CD8-positive, alpha-beta memory T cell (primary cell): Measurements from ENCODE around the gene AP3S2. TPM values are rescaled to one million over a fixed set of nuclear protein-coding genes. Genes with fewer than 3 reads are reported as not detected.

ENCODE experiments used
- CTCF ChIA-PET: fragments of 350-600 bp; sonication (Branson Sonifier 250); formaldehyde crosslinking; loops from one replicate; lab custom pipeline; 2021; ENCODE audit warnings: antibody characterized with exemption; lab: Charles Lee
- POLR2A ChIA-PET: fragments of 350-600 bp; sonication (Branson Sonifier 250); formaldehyde crosslinking; loops from one replicate; lab custom pipeline; 2021; ENCODE audit warnings: antibody characterized with exemption; lab: Charles Lee
- DNase-seq, 5 donors: peaks; one replicate each; pipeline versions ENCODE4 v3.0.0 to v3.0.0-alpha.2; 2020 to 2022; ENCODE audit warnings: mixed read lengths in 1 of 5
- H3K27ac ChIP-seq: one replicate; pipeline ENCODE4 v1.7.0; 2013; ENCODE audit warnings: low read depth, mild to moderate bottlenecking, low read length, moderate library complexity
- H3K27me3 ChIP-seq: 2 replicates; pipeline ENCODE4 v1.7.0; 2013; ENCODE audit warnings: low read length, mild to moderate bottlenecking; ENCODE audit not compliant: insufficient read depth, poor library complexity, severe bottlenecking
- H3K36me3 ChIP-seq: 2 replicates; pipeline ENCODE4 v1.7.0; 2013; ENCODE audit warnings: mild to moderate bottlenecking, low read length, moderate library complexity; ENCODE audit not compliant: insufficient read depth
- H3K4me1 ChIP-seq: 2 replicates; pipeline ENCODE4 v1.7.0; 2013; ENCODE audit warnings: mild to moderate bottlenecking, low read length, moderate library complexity; ENCODE audit not compliant: insufficient read depth
- H3K4me3 ChIP-seq: 2 replicates; pipeline ENCODE4 v1.7.0; 2013; ENCODE audit warnings: mild to moderate bottlenecking, low read length
- H3K9me3 ChIP-seq: 2 replicates; pipeline ENCODE4 v1.7.0; 2013; ENCODE audit warnings: mild to moderate bottlenecking, low read length
- H3K27ac Mint-ChIP-seq, 8 donors: one replicate each; pipeline ENCODE4 v1.8.0; 2020 to 2021; ENCODE audit warnings: mixed read lengths in 8 of 8, mild to moderate bottlenecking in 6 of 8, inconsistent platforms in 3 of 8, moderate library complexity in 3 of 8
- H3K27me3 Mint-ChIP-seq, 2 donors: one replicate each; pipeline ENCODE4 v1.8.0; 2020 to 2021; ENCODE audit warnings: mixed read lengths in 2 of 2, mild to moderate bottlenecking in 1 of 2, moderate library complexity in 1 of 2
- H3K36me3 Mint-ChIP-seq, 3 donors: one replicate each; pipeline ENCODE4 v1.8.0; 2020 to 2021; ENCODE audit warnings: mixed read lengths in 3 of 3, inconsistent platforms in 1 of 3, mild to moderate bottlenecking in 1 of 3
- H3K4me1 Mint-ChIP-seq, 3 donors: one replicate each; pipeline ENCODE4 v1.8.0; 2020 to 2021; ENCODE audit warnings: mixed read lengths in 3 of 3, inconsistent platforms in 1 of 3, mild to moderate bottlenecking in 1 of 3
- H3K4me3 Mint-ChIP-seq, 7 donors: one replicate each; pipeline ENCODE4 v1.8.0; 2020 to 2021; ENCODE audit warnings: mixed read lengths in 7 of 7, mild to moderate bottlenecking in 6 of 7, moderate library complexity in 4 of 7, inconsistent platforms in 2 of 7
- H3K9me3 Mint-ChIP-seq, 5 donors: one replicate each; pipeline ENCODE4 v1.8.0; 2020 to 2022; ENCODE audit warnings: mixed read lengths in 5 of 5, mild to moderate bottlenecking in 3 of 5, moderate library complexity in 2 of 5, inconsistent platforms in 1 of 5
- polyA plus RNA-seq: library from polyadenylated mRNA; unstranded; fragments of 300-500 nt; fragmentation: Illumina TruSeq; gene quantifications from one replicate; pipeline ENCODE4 v1.2.3, GENCODE V29; 2021
- total RNA-seq, 2 experiments: library from RNA; stranded (reverse); gene quantifications; one replicate each; pipeline ENCODE4 v1.2.3, GENCODE V29; 2021

Gene AP3S2
- total and polyA plus RNA-seq, 3 experiments from 2014 or later, result 23.5 to 35.8 (median 24.5) TPM

- Histone ChIP-seq H3K36me3 (no peaks in the 10 kb centered on the region), H3K9me3 (no peaks in the 10 kb centered on the region), H3K4me3 (no peak overlapping the region), H3K27me3 (peaks cover 7% of the 10 kb centered on the region), H3K27ac (no peak overlapping the region), H3K4me1 (no peaks in the 10 kb centered on the region)
- DNase-seq, result no peak
- no peak overlapping the region for H3K4me3 Mint-ChIP-seq
- H3K36me3 Mint-ChIP-seq, result no peaks in the 10 kb centered on the region
- H3K4me1 Mint-ChIP-seq, result peaks cover 0 to 11% (median 1%) of the 10 kb centered on the region in 3 donors
- peaks cover 30 to 59% of the 10 kb centered on the region in 2 donors for H3K27me3 Mint-ChIP-seq
- H3K27ac Mint-ChIP-seq, result no peak overlapping the region
- no peaks in the 10 kb centered on the region for H3K9me3 Mint-ChIP-seq
- ChIA-PET POLR2A (no interaction called here), CTCF (interaction anchor here (1.2 kb wide), 1 partner anchor 170 kb away, joined by 3 read pairs; no protein-coding TSS in a partner anchor)
Observed at GRCh38 chr15:89909611-89910010, 15.8 kb upstream of the AP3S2 start.

DNA sequence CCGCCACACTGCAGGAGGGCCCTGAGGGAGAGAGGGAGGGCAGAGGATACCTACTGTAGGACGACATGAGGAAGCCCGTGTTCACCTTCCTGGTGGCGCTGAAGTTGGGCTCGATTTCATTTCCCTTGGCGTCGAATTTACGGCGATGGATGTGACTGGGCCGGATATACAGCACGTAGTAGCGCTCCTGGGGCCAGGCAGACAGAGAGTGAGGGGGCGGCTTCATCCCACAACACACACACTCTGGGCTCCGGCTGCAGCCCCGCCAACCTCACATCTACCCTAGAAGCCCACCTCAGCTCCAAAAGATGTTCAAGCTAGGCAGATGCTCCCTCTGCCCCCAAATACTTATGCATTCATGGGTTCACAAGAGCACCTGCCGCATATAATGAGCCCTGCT, 14.4 kb upstream of the AP3S2 start:
- no peak overlapping the region for H3K4me3 ChIP-seq
- no peak overlapping the region for H3K4me3 Mint-ChIP-seq
- no peaks in the 10 kb centered on the region for H3K36me3 Mint-ChIP-seq
- no peak for DNase-seq
- no peak overlapping the region for H3K27ac ChIP-seq
- POLR2A ChIA-PET, result no interaction called here
- no peaks in the 10 kb centered on the region for H3K9me3 ChIP-seq
- CTCF ChIA-PET, result no interaction called here
- no peaks in the 10 kb centered on the region for H3K9me3 Mint-ChIP-seq
- H3K27ac Mint-ChIP-seq, result peak overlapping the region in 1 of 8 donors; percentile 61
- peaks cover 26 to 54% of the 10 kb centered on the region in 2 donors for H3K27me3 Mint-ChIP-seq
- H3K36me3 ChIP-seq, result no peaks in the 10 kb centered on the region
- peaks cover 4% of the 10 kb centered on the region for H3K27me3 ChIP-seq
- H3K4me1 Mint-ChIP-seq, result peaks cover 0 to 7% (median 0%) of the 10 kb centered on the region in 3 donors
- H3K4me1 ChIP-seq, result no peaks in the 10 kb centered on the region

DNA sequence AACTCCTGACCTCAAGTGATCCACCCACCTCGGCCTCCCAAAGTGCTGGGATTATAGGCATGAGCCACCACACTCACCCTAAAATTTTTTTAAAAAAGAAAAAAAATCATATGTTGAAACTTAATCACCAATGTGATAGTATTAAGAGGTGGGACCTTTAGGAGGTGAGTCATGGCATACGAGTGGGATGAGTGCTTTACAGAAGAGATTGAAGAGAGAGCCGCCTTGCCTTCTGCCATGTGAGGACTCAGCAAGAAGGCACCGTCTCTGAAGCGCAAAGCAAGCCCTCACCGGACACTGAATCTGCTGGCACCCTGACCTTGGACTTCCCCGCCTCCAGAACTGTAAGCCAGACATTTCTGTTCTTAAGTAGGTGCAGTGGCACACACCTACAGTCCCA, 13.5 kb upstream of the AP3S2 start:
- no peaks in the 10 kb centered on the region for H3K36me3 ChIP-seq
- H3K4me1 ChIP-seq, result no peaks in the 10 kb centered on the region
- no peak overlapping the region for H3K27ac ChIP-seq
- DNase-seq, result no peak
- H3K9me3 ChIP-seq, result no peaks in the 10 kb centered on the region
- ChIA-PET CTCF (no interaction called here), POLR2A (no interaction called here)
- no peaks in the 10 kb centered on the region for H3K27me3 ChIP-seq
- Mint-ChIP-seq H3K4me1 (peaks cover 0 to 3% (median 0%) of the 10 kb centered on the region in 3 donors), H3K4me3 (no peak overlapping the region), H3K9me3 (no peaks in the 10 kb centered on the region), H3K27me3 (peaks cover 21 to 55% of the 10 kb centered on the region in 2 donors), H3K27ac (no peak overlapping the region), H3K36me3 (no peaks in the 10 kb centered on the region)
- H3K4me3 ChIP-seq, result no peak overlapping the region

GRCh38 chr15:89905846-89906378, 12.1 kb upstream of the AP3S2 start:
- H3K27me3 ChIP-seq, result no peaks in the 10 kb centered on the region
- CTCF ChIA-PET, result interaction anchor here (1.1 kb wide), 1 partner anchor 31 kb away, joined by 3 read pairs; no protein-coding TSS in a partner anchor
- Mint-ChIP-seq H3K36me3 (no peaks in the 10 kb centered on the region), H3K27me3 (peaks cover 9 to 42% of the 10 kb centered on the region in 2 donors), H3K27ac (peak overlapping the region in 1 of 8 donors; percentile 88), H3K4me3 (no peak overlapping the region), H3K9me3 (no peaks in the 10 kb centered on the region), H3K4me1 (no peaks in the 10 kb centered on the region)
- no peaks in the 10 kb centered on the region for H3K4me1 ChIP-seq
- no peaks in the 10 kb centered on the region for H3K36me3 ChIP-seq
- DNase-seq, result no peak
- H3K27ac ChIP-seq, result no peak overlapping the region
- no peaks in the 10 kb centered on the region for H3K9me3 ChIP-seq
- no peak overlapping the region for H3K4me3 ChIP-seq
- POLR2A ChIA-PET, result interaction anchor here (0.6 kb wide), 1 partner anchor 16 kb away, joined by 9 read pairs; no protein-coding TSS in a partner anchor

- H3K9me3 Mint-ChIP-seq, result no peaks in the 10 kb centered on the region
- ChIA-PET POLR2A (no interaction called here), CTCF (no interaction called here)
- DNase-seq, result no peak
- no peaks in the 10 kb centered on the region for H3K4me1 Mint-ChIP-seq
- no peak overlapping the region for H3K27ac Mint-ChIP-seq
- H3K27me3 Mint-ChIP-seq, result peaks cover 8 to 37% of the 10 kb centered on the region in 2 donors
- no peaks in the 10 kb centered on the region for H3K36me3 Mint-ChIP-seq
- Histone ChIP-seq H3K4me1 (no peaks in the 10 kb centered on the region), H3K9me3 (no peaks in the 10 kb centered on the region), H3K4me3 (no peak overlapping the region), H3K27me3 (no peaks in the 10 kb centered on the region), H3K36me3 (no peaks in the 10 kb centered on the region), H3K27ac (no peak overlapping the region)
- no peak overlapping the region for H3K4me3 Mint-ChIP-seq
Observed at GRCh38 chr15:89904519-89904918, 10.7 kb upstream of the AP3S2 start.

- Mint-ChIP-seq H3K4me3 (no peak overlapping the region), H3K36me3 (no peaks in the 10 kb centered on the region), H3K4me1 (no peaks in the 10 kb centered on the region), H3K27ac (peak overlapping the region in 1 of 8 donors; percentile 48), H3K27me3 (peaks cover 3 to 31% of the 10 kb centered on the region in 2 donors), H3K9me3 (no peaks in the 10 kb centered on the region)
- Histone ChIP-seq H3K27ac (no peak overlapping the region), H3K4me1 (no peaks in the 10 kb centered on the region), H3K9me3 (no peaks in the 10 kb centered on the region), H3K36me3 (no peaks in the 10 kb centered on the region), H3K27me3 (no peaks in the 10 kb centered on the region), H3K4me3 (no peak overlapping the region)
- POLR2A ChIA-PET, result no interaction called here
- no peak for DNase-seq
- CTCF ChIA-PET, result no interaction called here
Observed at GRCh38 chr15:89903858-89904130, 10.0 kb upstream of the AP3S2 start.

- ChIA-PET CTCF (no interaction called here), POLR2A (no interaction called here)
- no peaks in the 10 kb centered on the region for H3K4me1 Mint-ChIP-seq
- H3K36me3 ChIP-seq, result no peaks in the 10 kb centered on the region
- no peaks in the 10 kb centered on the region for H3K27me3 ChIP-seq
- no peak overlapping the region for H3K4me3 ChIP-seq
- H3K27ac ChIP-seq, result no peak overlapping the region
- DNase-seq, result no peak
- H3K4me1 ChIP-seq, result no peaks in the 10 kb centered on the region
- no peak overlapping the region for H3K4me3 Mint-ChIP-seq
- H3K9me3 Mint-ChIP-seq, result no peaks in the 10 kb centered on the region
- H3K27me3 Mint-ChIP-seq, result peaks cover 3 to 34% of the 10 kb centered on the region in 2 donors
- H3K27ac Mint-ChIP-seq, result no peak overlapping the region
- H3K9me3 ChIP-seq, result no peaks in the 10 kb centered on the region
- no peaks in the 10 kb centered on the region for H3K36me3 Mint-ChIP-seq
Observed at GRCh38 chr15:89903015-89903857, 9.4 kb upstream of the AP3S2 start.

DNA sequence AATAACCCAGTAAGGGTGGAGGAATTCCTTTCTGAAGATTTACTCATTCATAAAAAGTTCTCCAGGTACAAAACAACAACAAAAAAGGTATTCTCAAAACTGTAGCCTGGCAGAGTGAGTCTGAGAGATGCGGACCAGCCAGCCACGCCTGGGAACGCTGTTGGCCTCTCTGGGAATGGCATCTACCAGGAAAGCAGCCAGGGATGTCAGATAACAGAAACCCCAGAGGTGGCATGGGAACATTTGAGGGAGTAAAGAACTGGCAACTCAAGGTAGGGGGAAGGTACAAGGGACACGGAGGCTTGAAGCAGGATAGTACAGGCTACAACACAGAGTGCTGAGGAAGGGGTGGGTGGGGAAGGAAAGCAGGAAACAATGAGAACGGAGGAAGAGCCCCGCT, 7.1 kb upstream of the AP3S2 start:
- Mint-ChIP-seq H3K27me3 (peaks cover 3 to 26% of the 10 kb centered on the region in 2 donors), H3K4me3 (no peak overlapping the region), H3K36me3 (no peaks in the 10 kb centered on the region), H3K27ac (no peak overlapping the region), H3K9me3 (no peaks in the 10 kb centered on the region), H3K4me1 (no peaks in the 10 kb centered on the region)
- H3K4me1 ChIP-seq, result no peaks in the 10 kb centered on the region
- H3K9me3 ChIP-seq, result no peaks in the 10 kb centered on the region
- no peak overlapping the region for H3K4me3 ChIP-seq
- H3K36me3 ChIP-seq, result no peaks in the 10 kb centered on the region
- ChIA-PET CTCF (no interaction called here), POLR2A (no interaction called here)
- no peaks in the 10 kb centered on the region for H3K27me3 ChIP-seq
- H3K27ac ChIP-seq, result no peak overlapping the region
- DNase-seq, result no peak
